GM18511 (cell line): ENCODE data around the gene SRRM1.
"Not testable (repeated sequence)": the region's sequence is repeated elsewhere in the genome, so short reads cannot be mapped to it uniquely, and the experiment has no call there.

Experiments
- ATAC-seq: cut with Tn5 transposase; IDR thresholded peaks from one replicate; pipeline ENCODE4 v1.9.1; 2021; ENCODE audit warnings: mild to moderate bottlenecking, moderate library complexity; ENCODE audit not compliant: unreplicated experiment

SRRM1 gene

DNA sequence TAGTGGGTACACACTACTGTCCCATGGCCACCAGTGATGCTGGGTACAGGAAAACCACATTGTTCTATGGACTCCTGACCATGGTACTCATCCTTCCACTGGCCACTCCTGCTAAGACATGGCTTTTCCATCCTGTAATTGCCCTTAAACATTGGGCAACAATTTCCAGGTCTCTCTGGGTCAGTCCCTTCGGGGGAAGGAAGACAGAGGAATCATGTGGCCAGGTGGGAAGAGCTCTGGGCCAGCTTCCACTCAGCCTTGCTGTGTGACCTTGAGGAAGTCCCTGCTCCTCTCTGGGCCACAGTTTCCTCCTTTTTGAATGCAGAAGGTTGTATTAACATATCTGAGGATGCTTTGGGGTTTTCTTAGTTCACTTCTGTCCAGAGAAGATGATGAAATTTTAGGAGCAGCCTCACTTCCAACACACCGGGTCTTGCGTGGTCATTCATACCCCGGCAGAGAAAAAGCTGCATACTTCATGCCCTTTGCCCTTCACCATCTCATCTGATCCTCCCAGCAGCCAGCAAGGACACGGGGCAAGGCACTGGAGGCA lies 50.8 kb downstream of the SRRM1 start:
- no peak for ATAC-seq

DNA sequence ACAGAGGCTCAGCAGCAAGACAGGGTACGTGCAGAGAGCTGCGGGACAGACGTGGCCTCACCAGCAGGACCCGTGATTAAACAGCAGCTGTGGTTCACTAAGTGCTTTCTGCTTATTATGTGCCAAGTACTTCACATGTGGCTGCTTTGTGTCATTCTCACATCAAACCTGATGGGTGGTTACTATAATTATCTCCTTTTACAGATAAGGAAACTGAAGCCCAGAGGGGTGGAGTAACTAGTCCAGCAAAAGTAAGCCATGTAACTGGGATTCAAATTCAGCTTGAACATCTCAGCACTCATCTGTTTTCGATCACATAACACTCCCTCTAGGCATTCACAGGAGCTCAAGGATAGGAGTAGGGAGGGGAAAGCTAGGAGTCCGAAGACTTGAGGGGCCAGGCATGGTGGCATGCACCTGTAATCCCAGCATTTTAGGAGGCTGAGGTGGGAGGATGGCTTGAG lies 51.3 kb downstream of the SRRM1 start:
- ATAC-seq, result no peak

DNA sequence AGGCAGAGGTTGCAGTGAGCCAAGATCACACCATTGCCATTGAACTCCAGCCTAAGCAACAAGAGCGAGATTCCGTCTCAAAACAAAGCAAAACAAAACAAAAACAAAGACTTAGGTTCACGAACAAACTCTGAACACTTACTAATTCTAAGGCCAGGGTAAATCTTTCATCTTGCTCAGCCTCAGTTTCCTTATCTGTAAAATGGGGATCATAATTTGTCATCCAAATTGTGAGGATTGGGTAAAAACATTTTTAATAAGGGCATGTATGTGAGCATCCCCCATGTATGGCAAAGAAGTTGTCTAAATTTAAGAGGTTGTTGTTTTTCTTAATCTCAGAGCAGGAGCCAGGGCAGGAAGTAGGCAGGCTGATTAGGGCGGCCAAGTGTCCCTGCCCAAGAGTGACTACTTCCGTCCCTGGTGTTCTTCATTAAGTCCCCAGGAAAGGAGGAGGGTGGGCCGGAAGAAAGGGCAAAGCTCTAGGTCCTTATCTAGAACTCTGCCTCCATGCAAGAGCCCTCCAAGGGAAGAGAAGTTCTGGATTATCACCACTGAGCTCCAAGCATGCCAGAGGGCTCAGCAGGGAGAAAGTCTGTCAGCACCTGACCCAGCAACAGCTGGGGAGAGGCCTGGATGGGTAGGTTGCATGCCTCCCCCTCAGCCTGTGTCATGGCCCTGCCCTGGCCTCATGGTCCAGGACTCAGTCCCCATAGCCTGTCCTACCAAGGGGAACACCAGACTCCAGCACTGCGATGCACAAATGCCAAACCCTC lies 52.3 kb downstream of the SRRM1 start:
- no peak for ATAC-seq

DNA sequence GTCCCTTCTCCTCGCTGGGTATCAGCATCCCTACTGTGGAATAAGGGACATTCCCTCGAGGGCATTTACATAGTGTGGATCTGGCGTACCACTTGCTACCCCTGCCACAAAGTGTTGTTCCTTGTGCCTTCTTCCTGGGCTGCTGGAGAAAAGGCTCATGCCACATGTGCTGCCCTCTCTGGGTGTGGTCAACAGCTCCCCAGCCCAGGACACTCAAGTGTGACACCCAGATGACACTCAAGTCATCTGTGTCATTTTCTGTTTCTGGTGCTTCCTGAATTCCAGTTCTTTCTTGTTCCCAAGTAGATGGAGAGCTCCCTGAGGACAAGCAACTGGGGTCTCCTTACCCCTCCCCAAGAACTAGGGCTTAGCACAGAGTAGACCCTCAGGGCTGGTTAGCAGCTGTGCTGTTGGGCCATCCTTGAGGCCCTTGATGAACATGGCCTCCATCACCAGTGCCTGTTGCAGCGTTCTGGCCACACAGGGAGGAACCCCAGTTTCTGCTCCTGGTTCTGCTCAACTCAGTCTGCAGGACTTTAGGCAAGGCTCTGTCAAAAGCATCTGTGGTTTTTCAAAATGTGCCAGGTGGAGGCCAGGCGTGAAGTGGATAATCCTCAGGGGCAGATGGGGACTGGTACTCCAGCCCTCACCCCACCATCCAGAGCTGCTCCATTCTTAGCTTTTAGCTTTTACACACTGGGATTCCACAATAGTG lies 53.1 kb downstream of the SRRM1 start:
- no peak for ATAC-seq

DNA sequence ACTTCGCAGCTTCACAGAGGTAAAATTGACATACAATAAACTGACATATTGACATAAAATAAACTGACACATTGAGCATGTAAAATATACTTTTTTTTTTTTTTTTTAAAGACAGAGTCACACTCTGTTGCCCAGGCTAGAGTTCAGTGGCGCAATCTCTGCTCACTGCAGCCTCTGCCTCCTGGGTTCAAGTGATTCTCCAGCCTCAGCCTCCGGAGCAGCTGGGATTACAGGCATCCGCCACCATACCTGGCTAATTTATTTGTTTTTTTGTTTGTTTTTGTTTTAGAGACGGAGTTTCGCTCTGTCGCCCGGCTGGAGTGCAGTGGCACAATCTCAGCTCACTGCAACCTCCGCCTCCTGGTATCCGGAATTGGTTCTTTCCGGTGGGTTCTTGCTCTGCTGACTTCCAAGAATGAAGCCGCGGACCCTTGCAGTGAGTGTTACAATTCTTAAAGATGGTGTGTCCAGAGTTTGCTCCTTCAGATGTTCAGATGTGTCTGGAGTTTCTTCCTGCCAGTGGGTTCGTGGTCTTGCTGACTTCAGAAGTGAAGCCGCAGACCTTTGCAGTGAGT lies 53.7 kb downstream of the SRRM1 start:
- ATAC-seq, result no peak

DNA sequence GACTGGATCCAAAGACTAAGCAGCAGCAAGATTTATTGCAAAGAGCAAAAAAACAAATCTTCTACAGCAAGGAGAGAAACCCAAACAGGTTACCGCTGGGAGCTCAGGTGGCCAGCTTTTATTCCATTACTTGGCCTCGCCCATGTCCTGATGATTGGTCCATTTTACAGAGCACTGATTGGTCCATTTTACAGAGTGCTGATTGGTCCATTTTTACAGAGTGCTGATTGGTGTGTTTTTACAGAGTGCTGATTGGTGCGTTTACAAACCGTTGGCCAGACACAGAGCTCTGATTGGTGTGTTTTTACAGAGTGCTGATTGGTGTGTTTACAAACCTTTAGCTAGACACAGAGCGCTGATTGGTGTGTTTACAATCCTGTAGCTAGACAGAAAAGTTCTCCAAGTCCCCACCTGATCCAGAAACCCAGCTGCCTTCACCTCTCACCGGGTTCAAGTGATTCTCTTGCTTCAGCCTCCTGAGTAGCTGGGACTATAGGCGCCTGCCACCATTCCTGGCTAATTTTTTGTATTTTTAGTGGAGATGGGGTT lies 54.4 kb downstream of the SRRM1 start:
- not testable (repeated sequence) for ATAC-seq

DNA sequence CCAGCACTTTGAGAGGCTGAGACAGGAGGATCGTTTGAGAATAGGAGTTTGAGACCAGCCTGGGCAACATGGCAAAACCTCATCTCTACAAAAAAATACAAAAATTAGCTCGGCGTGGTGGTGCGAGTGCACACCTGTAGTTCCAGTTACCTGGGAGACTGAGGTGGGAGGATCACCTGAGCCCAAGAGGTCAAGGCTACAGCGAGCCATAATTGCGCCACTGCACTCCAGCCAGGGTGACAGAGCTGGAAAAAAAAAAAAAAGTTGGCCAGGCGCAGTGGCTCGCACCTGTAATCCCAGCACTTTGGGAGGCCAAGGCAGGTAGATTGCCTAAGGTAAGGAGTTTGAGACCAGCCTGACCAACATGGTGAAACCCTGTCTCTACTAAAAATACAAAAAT lies 55.2 kb downstream of the SRRM1 start:
- not testable (repeated sequence) for ATAC-seq

DNA sequence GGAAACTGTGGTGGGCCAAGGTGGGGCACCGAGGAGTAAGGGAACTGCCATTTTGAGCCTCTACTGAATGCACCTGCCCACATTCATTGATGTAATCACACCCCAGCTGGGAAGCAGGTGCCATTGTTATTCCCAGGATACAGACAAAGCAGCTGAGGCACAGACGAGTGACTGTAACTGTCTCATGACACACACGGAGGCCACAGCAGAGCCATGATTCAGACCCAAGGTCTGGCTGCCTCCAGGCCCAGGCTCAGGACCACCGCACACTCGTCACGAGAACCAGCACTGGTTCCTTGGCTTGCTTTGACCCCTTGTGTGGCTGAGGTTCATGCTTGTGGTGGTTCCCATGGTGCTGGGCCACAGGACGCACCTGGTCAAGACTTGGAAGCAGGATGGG lies 56.5 kb downstream of the SRRM1 start:
- no peak for ATAC-seq

DNA sequence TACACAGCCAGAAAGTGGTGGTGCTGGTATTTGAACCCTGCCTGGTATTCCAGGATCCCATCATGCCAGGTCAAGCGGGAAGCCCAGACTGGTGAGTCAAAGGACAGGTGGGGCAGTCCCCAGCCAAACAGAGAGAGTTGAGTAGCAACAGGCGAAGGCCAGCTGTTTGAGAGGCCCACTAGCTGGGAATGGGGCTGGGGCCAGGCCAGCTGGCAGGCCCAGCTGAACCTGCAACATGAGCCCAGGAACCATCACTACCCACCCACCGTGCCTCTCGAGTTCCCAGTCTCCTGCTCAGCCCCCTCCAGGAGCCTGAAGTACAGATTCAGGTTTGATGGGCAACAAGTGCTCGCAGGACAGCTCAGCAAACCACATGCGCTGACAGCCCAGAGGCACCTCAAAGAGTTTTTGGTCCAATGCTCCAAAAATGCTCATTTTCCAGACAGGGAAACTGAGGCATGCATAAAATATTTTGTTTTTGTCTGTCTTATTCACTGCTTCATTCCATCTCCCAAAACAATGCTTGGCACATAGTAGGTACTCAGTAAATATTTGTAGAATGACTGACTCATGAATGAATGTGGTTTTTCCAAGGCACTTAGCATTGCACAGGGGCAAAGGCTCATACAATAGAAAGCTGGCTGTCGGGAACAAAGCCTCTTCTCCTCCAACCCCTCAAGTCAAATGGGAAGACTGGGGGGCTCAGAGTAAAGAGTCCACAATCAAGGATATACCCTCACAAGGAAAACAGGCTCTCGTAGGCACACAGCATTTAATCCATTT lies 59.6 kb downstream of the SRRM1 start:
- ATAC-seq, result no peak

DNA sequence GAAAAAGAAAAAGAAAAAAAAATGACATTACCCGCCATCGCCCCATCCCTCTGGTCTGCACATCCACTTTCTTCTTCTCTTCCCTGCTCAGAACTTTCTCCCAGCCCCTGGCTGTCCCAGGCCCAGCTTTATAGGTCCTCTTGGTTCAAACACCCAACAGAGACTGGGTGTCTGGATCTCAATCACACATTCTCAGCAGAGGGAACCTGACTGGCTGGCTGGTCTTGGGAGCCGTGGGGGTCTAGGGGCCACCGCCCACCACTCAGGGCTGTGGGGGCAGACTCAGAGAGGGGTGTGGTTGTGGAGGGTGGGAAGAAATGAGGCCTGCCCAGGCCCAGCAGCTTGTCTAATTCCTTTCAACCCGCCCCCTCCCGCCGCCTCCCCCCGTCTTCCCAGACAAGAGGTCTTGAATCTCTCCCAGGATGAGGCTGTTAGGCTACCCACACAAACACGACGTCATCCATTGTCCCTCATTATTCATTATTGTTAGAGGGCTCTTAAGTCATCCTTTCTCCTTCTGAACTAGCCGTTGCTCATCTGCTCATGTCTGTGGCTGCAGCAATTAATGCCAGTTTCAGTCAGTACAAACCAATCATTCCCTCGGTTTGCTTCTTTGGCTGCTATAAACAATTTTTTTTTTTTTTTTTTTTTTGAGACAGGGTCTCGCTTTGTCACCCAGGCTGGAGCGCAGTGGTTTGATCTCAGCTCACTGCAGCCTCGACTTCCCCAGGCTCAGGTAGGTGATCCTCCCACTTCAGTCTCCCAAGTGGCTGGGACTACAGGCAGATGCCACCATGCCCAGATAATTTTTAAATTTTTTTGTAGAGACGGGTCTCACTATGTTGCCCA lies 61.5 kb downstream of the SRRM1 start:
- ATAC-seq, result no peak

DNA sequence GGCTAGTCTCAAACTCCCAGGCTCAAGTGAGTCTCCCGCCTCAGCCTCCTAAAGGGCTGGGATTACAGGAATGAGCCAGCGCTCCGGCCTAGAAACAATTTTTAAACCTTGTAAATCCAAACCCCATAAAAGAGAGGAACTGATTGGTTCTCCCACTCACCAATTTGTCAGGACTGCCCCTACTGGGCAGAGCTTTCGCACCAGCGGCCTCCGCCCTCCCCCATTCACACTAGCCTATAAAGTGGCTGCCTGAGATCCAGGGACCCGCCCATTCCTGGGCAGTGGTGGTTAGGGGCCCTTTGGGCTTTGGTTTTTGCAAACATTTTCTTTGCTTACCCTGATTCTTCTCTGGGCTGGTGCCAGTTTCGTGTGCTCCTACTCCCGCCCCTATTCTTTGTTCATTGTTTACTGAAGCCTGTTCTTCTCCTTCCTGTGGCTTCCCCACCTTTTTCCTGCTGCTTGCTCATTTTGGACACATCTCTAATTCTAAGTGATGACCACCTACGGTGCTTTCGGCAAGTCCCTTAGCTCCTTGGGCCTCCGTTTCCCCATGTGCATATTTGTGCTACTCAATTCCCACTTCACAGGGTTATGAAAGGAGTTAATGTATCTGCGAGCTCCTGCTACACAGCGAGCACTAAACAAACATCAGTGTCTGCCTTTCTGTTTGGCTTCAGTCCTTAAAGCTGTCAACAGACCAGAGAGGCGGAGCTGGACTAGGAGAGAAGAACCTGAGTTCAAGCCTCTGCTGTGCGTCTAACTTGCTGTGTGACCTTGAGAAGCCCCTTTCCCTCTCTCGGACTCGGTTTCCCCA lies 62.4 kb downstream of the SRRM1 start:
- no peak for ATAC-seq

DNA sequence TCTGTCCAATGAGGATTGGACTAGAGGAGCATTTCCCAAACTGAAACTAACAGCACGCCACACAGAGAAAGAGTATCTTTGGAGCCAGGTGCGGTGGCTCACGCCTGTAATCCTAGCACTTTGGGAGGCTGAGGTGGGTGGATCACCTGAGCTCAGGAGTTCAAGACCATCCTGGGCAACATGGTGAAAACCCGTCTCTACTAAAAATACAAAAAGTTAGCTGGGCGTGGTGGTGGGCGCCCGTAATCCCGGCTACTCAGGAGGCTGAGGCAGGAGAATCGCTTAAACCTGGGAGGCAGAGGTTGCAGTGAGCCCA lies 62.9 kb downstream of the SRRM1 start:
- not testable (repeated sequence) for ATAC-seq

DNA sequence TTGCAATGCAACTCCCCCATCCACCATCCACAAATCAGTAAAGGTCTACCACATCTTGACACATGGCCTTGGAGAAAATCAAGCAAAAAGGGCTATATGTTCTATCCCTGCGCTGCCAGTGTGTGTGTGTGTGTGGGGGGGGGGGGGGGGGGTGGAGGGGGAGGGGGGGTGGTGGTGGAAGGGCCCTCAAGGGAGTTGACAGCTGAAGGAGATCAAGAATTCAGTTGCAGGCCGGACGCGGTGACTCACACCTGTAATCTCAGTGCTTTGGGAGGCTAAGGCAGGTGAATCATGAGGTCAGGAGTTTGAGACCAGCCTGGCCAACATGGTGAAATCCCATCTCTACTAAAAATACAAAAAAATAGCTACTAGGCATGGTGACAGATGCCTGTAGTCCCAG lies 64.6 kb downstream of the SRRM1 start:
- no peak for ATAC-seq

DNA sequence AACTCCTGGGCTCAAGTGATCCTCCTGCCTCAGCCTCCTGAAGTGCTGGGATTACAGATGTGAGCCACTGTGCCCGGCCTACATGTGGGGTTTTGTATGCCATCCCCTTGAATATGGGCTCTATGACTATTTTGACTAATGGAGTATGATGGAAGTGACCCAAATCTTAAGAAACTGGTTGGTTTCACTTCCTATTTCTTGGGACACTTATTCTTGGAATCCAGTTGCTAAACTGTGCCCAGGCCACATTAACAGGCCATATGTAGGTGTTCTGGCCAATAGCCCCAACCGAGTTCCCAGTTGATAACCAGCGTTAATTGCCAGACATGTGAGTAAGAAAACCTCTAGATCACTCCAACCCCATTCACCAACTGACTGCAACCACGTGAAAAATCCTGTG lies 65.8 kb downstream of the SRRM1 start:
- no peak for ATAC-seq

DNA sequence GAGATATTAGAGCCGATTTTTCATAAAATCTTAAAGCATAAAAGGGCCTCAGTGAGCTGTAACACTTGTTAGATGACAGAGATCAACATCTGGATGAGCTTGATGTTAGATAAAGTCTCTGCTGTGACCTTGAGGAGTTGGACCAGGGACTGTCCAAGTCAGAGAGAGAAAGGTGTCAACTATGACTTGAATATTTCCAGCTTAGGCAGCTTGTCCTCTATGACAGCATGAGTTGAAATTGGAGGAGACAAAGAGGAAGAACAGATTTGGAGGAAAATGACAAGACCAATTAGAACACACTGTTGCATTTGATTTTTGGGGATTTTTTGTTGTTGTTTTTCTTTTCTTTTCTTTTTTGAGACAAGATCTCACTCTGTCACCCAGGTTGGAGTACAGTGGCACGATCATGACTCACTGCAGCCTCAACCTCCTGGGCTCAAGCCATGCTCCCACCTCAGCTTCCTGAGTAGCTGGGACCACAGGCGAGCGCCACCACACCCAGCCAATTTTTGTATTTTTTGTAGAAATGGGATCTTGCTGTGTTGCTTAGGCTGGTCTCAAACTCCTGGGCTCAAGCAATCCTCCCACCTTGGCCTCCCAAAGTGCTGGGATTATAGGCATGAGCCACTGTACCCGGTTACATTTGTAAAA lies 66.8 kb downstream of the SRRM1 start:
- ATAC-seq, result no peak

DNA sequence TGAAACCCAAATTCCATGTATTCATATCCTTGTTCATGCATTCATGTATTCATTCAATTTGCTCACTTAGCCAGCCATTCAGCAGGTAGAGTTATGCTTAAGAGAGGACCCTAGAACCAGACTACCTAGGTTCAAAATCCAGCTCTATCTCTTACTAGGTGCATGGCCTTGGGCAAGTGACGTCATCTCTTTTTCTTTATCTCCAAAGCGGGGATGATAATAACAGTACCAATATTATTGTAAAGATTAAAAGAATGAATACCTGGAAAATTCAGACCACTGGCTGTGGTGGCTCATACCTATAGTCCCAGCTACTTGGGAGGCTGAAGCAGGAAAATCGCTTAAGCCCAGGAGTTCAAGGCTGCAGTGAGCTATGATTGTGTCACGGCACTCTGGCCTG lies 68.2 kb downstream of the SRRM1 start:
- ATAC-seq, result no peak

DNA sequence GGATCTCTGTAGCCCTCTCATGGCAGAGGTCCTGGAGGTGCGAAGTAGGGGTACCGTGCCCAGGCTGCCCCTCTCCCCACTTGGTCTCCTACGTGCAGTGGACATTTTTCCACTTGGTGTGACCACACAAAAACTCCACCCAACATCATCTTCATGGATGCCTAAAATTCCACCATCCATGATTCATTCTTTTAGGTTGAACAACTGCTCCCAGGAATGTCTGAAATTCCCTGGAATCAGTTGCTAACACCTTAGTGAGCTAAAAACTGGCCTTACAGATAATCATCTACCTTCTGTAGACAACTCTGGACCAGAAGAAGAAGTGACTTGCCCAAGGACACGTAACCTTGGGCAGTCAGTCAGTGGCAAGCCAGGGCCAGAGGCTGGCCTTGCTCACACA lies 70.1 kb downstream of the SRRM1 start:
- no peak for ATAC-seq

DNA sequence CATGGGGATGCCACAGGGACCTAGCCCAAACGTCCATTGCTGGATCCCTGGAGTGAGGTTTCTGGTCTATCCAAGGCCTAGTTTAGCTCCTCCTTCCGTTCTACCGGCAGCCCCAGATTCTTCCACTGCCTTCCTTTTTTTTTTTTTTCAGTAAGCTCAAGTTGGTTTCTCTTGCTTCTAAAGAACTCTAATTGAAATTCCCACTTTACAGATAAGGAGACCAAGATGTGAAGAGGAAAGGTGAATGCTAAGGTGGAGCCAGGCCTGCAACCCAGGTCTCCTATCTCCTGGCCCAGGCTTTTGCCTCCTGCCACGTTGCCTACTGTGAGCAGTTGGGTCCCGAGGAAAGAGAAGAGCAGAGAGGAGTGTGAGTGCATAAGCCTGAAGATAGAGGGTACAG lies 70.6 kb downstream of the SRRM1 start:
- no peak for ATAC-seq
